Inflammatory macrophage treated with lipopolysaccharide for 4 hours (primary cell): ENCODE results near the gene C22orf15.

Experiments used
- DNase-seq: peaks from one replicate; pipeline ENCODE4 v3.0.0-alpha.2; 2020

C22orf15 gene

GRCh38 chr22:23790819-23791737 lies 28.3 kb downstream of the C22orf15 start:
- no peak for DNase-seq

DNA sequence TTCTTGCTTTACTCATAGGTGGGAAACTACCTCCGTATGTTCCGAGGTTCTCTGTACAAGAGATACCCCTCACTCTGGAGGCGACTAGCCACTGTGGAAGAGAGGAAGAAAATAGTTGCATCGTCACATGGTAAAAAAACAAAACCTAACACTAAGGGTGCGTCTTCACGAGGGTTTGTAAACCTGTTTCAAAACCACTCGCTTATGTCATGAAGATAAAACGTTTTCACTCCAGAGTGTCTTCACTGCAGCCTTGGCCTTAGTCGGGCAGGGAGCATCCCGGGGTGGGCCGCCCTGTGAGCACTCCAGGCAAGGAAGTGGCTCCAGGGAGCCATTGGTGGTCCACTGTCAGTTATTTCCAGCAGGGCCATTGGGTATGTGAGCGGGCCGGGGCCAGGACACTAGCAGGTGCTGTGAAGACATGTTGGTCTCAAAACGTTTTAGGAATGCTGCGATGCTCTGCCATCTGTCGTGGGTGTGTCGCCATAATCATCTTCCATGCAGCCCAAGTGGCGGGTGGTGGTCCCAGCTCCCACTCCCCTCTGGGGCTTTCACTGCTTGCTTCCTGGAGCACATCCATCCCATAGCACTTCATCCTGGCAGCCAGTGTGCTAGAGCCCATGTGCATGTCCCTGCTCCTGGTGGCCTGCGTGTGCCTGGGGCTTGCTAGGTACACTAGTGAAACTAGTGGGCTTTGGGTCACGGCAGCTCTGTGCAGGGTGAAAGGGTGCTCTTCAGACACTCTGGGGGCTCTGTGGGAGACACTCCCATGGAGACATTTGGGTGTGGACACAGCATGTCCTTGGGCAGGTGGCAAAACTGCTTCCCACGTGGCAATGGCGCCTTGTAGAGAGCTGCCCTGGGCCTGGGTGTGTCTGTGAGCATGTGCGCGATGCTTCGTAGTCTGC lies 29.2 kb downstream of the C22orf15 start:
- DNase-seq = no peak

- DNase-seq = no peak
These were observed 30.5 kb downstream of the C22orf15 start for GRCh38 chr22:23793326-23793725.

DNA sequence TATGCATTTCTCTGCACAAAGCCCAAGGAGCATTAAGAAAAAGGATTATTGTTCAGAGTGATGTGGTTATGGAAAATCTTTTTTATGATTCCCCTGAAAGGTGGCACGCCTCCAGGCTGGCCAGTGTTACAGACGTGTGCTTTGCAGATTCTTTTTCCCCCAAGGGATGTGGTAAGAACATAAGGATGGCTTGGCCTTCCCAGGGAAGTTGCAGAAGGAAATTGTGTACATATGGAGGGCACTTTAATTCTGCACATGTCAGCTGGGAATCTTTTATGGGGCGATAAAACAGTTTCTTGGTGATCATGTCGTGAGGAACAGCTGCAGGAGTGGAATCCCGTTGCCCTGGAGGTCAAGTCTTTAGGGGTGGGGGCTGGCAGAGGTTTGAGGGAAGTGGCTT lies 33.7 kb downstream of the C22orf15 start:
- DNase-seq = no peak

- DNase-seq = no peak
These were observed 37.8 kb downstream of the C22orf15 start for GRCh38 chr22:23800297-23801237.

DNA sequence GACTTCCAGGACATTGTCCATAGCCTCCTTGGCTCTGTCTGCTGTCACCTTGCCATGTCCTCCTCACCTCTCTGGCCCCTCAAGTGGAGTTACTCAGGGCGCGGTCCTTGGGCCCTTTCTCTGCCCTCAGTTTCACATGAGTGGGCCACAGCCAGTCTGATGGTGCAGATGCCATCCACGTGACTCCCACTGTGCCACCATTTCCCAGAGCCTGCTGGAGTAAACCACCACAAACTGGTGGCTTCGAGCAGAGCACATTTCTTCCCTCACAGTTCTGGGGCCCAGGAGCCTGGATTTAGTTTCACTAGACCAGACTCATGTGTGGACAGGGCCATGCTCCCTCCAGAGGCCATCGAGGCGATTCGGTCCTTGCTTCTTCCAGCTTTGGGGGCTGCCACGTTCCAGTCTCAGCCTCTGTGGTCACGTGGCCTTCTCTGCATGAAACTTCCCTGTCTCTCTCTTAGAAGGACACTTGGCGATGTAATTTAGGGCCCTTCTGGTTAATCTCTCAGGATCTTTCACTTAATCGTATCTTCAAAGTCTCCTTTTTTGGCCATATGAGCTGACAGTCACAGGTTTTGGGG lies 38.5 kb downstream of the C22orf15 start:
- DNase-seq = no peak

GRCh38 chr22:23801886-23802377 lies 39.1 kb downstream of the C22orf15 start:
- no peak for DNase-seq

GRCh38 chr22:23803001-23803819 lies 40.4 kb downstream of the C22orf15 start:
- DNase-seq = no peak

DNA sequence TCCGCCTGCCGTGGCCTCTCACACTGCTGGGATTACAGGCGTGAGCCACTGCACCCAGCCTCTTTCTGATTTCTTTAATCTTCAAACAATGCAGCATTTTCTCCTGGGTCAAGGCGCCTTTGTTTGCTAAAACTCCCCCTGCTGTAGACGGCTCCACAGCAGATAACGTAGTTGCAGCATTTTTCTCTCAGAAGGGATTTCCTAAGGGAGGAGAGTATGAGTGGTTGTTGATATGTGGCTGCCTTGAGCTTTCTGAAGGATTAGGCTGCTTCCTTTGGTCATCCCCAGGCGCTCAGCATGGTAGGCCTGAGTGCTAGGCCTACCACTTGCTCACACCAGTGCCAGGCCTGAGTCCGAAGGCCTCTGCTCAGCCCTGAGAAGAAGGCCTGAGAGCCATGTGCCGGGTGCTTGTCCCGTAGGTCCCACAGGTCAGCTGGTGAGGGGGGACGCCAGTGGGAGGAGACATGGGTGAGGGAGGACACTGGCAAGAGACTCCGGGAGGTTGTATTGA lies 42.0 kb downstream of the C22orf15 start:
- no peak for DNase-seq

- DNase-seq = no peak
These were observed 44.0 kb downstream of the C22orf15 start for GRCh38 chr22:23806837-23807236.

DNA sequence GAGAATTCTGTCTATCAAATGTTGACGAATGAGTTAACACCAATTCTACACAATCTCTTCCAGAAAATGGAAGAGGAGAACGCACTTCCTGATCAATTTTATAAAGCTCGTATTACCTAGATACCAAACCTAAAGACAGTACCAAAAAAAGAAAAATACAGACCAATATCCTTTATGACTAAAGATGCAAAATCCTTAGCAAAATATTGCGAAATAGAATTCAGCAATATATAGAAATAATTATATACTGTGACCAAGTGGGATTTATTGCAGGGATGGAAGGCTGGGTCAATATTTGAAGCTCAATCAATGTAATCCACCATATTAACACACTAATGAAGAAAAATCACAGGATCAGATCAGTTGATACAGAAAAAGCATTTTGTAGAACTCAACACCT lies 49.6 kb downstream of the C22orf15 start:
- no peak for DNase-seq
